MCF 10A (cell line): Measurements from ENCODE around the gene KCNK5. TPM values are rescaled to one million over a fixed set of nuclear protein-coding genes. Genes with fewer than 3 reads are reported as not detected.

ENCODE experiments used
- BruUV-seq: library from RNA; stranded (reverse); fragments of 400-500 nt; replicated peaks from 2 replicates; lab custom pipeline; 2021; lab: Mats Ljungman, UMichigan
- CTCF ChIA-PET: fragments of 300-600 bp; sonication (Branson Sonifier 250); formaldehyde crosslinking; extraction: SDS; loops from one replicate; lab custom pipeline; 2021; ENCODE audit warnings: antibody characterized with exemption, inconsistent platforms; lab: Yijun Ruan, JAX
- POLR2A ChIA-PET: fragments of 300-600, 350-650 bp; sonication (Branson Sonifier 250); formaldehyde crosslinking; extraction: SDS; loops from one replicate; lab custom pipeline; 2020; ENCODE audit warnings: antibody characterized with exemption, inconsistent platforms; lab: Yijun Ruan, JAX
- DNase-seq: peaks from one replicate; pipeline ENCODE4 v3.0.0-alpha.2; 2018; ENCODE audit not compliant: unreplicated experiment
- H3K27ac Mint-ChIP-seq: one replicate; pipeline ENCODE4 v1.8.0; 2022; ENCODE audit warnings: mild to moderate bottlenecking, low read depth, mixed read lengths; ENCODE audit not compliant: unreplicated experiment
- H3K27me3 Mint-ChIP-seq: one replicate; pipeline ENCODE4 v1.8.0; 2022; ENCODE audit warnings: mixed read lengths; ENCODE audit not compliant: insufficient read depth, unreplicated experiment
- H3K36me3 Mint-ChIP-seq: one replicate; pipeline ENCODE4 v1.8.0; 2022; ENCODE audit warnings: mild to moderate bottlenecking, moderate library complexity, mixed read lengths; ENCODE audit not compliant: insufficient read depth, unreplicated experiment
- H3K4me1 Mint-ChIP-seq: one replicate; pipeline ENCODE4 v1.8.0; 2022; ENCODE audit warnings: mixed read lengths; ENCODE audit not compliant: insufficient read depth, unreplicated experiment
- H3K4me3 Mint-ChIP-seq: one replicate; pipeline ENCODE4 v1.8.0; 2022; ENCODE audit warnings: mild to moderate bottlenecking, moderate library complexity, mixed read lengths; ENCODE audit not compliant: unreplicated experiment
- H3K9me3 Mint-ChIP-seq: one replicate; pipeline ENCODE4 v1.8.0; 2022; ENCODE audit warnings: mixed read lengths; ENCODE audit not compliant: unreplicated experiment
- intact Hi-C: fragments of 100-400 bp; cut with micrococcal nuclease; formaldehyde crosslinking; loops from 2 replicates; pipeline ENCODE4 v1.14.1; 2022
- total RNA-seq: library from RNA; stranded (reverse); gene quantifications from 2 replicates; pipeline ENCODE4 v1.2.3, GENCODE V29; 2022
- TF ChIP-seq, protein P1 (sequence below): fragments of 200-600 bp; IDR thresholded peaks from one replicate; pipeline ENCODE4 v1.8.0; 2022; ENCODE audit warnings: antibody characterized with exemption, mild to moderate bottlenecking; ENCODE audit not compliant: unreplicated experiment

Gene KCNK5
- total RNA-seq, 1 experiment from 2014 or later, result 2.6 TPM

DNA sequence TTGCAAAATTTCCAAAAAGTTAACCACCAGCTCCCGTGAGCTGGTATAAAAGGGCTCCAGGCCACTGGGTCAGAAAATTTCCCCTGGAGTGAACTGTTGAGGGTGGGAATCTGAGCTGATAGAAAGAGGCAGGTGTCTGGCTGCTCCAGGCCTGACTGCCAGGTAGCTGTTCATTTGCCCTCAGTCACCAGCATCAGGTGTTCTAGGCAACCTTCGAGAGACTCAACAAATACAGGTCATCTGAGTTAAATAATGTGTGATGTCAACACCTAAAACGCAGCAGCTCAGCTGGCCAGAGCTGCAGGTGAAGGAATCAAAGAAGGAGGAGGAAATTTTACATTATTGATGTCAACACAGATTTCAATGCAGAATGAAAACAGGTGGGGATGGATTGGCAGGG, 46.7 kb downstream of the KCNK5 start:
- ChIA-PET POLR2A (interaction anchor here (1.0 to 3.3 kb wide), 2 partner anchors 14 to 21 kb away, joined by 3 to 31 read pairs; no protein-coding TSS in a partner anchor), CTCF (interaction anchor here (0.5 to 6.4 kb wide), 10 partner anchors 12 to 1810 kb away, joined by 3 to 56 read pairs (median 5); no protein-coding TSS in a partner anchor)
- H3K4me1 Mint-ChIP-seq, result peaks cover 40% of the 10 kb centered on the region
- H3K36me3 Mint-ChIP-seq, result no peaks in the 10 kb centered on the region
- H3K27ac Mint-ChIP-seq, result no peak overlapping the region
- intact Hi-C loops, result no loop called here
- no peak overlapping the region for H3K4me3 Mint-ChIP-seq
- H3K27me3 Mint-ChIP-seq, result no peaks in the 10 kb centered on the region
- TF ChIP-seq, protein P1, sequence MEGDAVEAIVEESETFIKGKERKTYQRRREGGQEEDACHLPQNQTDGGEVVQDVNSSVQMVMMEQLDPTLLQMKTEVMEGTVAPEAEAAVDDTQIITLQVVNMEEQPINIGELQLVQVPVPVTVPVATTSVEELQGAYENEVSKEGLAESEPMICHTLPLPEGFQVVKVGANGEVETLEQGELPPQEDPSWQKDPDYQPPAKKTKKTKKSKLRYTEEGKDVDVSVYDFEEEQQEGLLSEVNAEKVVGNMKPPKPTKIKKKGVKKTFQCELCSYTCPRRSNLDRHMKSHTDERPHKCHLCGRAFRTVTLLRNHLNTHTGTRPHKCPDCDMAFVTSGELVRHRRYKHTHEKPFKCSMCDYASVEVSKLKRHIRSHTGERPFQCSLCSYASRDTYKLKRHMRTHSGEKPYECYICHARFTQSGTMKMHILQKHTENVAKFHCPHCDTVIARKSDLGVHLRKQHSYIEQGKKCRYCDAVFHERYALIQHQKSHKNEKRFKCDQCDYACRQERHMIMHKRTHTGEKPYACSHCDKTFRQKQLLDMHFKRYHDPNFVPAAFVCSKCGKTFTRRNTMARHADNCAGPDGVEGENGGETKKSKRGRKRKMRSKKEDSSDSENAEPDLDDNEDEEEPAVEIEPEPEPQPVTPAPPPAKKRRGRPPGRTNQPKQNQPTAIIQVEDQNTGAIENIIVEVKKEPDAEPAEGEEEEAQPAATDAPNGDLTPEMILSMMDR, result no peak
- no peak for DNase-seq
- H3K9me3 Mint-ChIP-seq, result peaks cover 2% of the 10 kb centered on the region
- no TSS peak for BruUV-seq

DNA sequence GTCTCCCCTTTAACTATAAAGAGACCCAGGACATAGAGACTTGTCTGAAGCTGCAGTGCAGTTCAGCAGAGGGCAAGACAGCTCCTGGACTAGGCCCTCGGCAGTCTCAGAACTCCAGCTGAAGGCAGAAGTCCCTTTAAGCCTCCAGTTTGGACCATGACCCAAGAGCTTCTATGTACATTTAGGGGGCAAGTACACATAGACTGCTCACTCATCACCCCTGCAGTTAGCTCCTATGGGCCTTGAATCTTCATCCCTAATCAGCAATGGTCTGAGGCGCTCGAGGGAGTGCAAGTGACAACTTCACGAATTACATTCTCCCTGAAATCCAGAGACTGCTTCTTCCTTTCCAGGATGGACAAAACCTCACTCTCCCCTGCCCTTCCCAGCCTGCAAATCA, 47.4 kb downstream of the KCNK5 start:
- DNase-seq, result no peak
- Mint-ChIP-seq H3K9me3 (peaks cover 10% of the 10 kb centered on the region), H3K36me3 (no peaks in the 10 kb centered on the region)

DNA sequence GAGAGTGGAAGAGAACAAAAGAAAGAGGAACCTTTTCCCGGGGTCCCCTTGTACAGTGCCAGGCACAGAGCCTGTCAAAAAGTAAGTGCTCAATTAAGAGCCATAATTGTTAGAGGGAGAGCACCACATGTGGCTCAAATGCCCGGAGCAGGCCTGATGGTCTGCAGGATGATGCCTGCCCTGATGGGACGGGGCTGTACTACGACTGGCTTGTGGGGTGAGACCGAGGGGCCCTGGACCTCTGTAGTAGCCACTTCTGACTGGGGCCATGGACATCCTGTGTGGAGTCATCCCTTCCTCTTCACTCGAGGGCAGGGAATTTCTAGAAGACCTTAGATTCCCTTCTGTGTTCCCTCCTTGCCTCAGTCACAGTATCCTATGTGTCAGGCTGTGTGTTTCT, 47.9 kb downstream of the KCNK5 start:
- Mint-ChIP-seq H3K4me1 (peaks cover 38% of the 10 kb centered on the region), H3K27ac (no peak overlapping the region), H3K9me3 (peaks cover 13% of the 10 kb centered on the region), H3K27me3 (no peaks in the 10 kb centered on the region), H3K4me3 (no peak overlapping the region), H3K36me3 (no peaks in the 10 kb centered on the region)
- intact Hi-C loops, result no loop called here
- POLR2A ChIA-PET, result no interaction called here
- CTCF ChIA-PET, result interaction anchor here (0.7 to 6.4 kb wide), 5 partner anchors 15 to 208 kb away, joined by 3 to 56 read pairs (median 6); no protein-coding TSS in a partner anchor
- BruUV-seq, result no TSS peak
- DNase-seq, result no peak
- TF ChIP-seq, protein P1, result no peak

More for the DNA sequence above, 47.4 kb downstream of the KCNK5 start:
- ChIA-PET CTCF (interaction anchor here (0.7 to 6.4 kb wide), 6 partner anchors 16 to 1811 kb away, joined by 3 to 56 read pairs (median 6); no protein-coding TSS in a partner anchor), POLR2A (interaction anchor here (1.0 kb wide), 1 partner anchor 15 kb away, joined by 3 read pairs; no protein-coding TSS in a partner anchor)
- Mint-ChIP-seq H3K27ac (no peak overlapping the region), H3K4me3 (no peak overlapping the region), H3K4me1 (peaks cover 40% of the 10 kb centered on the region), H3K27me3 (no peaks in the 10 kb centered on the region)
- no TSS peak for BruUV-seq
- intact Hi-C loops, result no loop called here
- TF ChIP-seq, protein P1, result no peak

DNA sequence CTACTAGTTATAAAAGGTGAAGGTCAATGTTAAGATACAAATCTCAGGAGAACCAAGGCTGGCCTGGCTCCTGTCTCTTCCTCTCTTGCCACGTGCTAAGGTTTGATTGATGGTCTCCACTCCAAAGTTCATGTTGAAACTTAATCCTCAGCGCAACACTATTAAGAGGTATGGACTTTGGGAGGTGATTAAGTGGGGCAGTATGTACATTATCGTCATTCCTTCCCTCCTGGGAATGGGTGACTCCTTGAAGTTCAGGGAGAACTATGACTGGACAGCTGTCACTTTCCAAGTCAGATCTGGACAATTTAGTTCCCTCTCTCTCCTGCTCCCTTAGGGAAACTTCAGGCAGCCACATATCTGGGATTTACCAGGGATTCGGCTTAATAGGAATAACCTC, 50.5 kb downstream of the KCNK5 start:
- intact Hi-C loops, result no loop called here
- Mint-ChIP-seq H3K27ac (no peak overlapping the region), H3K4me1 (peaks cover 15% of the 10 kb centered on the region), H3K9me3 (peaks cover 13% of the 10 kb centered on the region), H3K4me3 (no peak overlapping the region), H3K36me3 (no peaks in the 10 kb centered on the region), H3K27me3 (no peaks in the 10 kb centered on the region)
- BruUV-seq, result no TSS peak
- CTCF ChIA-PET, result interaction anchor here (0.8 to 2.1 kb wide), 3 partner anchors 11 to 306 kb away, joined by 4 to 15 read pairs (median 5); no protein-coding TSS in a partner anchor
- POLR2A ChIA-PET, result interaction anchor here (0.7 kb wide), 1 partner anchor 85 kb away, joined by 3 read pairs; no protein-coding TSS in a partner anchor
- TF ChIP-seq, protein P1, result no peak
- no peak for DNase-seq
